ENCODE results near the gene ZIC5.

Gene ZIC5

GRCh38 chr13:99990126-99990977 is 18.8 kb upstream of the ZIC5 start:
- no peaks in the 10 kb centered on the region for H4K20me1 ChIP-seq (ENCODE audit: insufficient read depth, low read length, poor library complexity, severe bottlenecking)
- H3K79me2 ChIP-seq (ENCODE audit: insufficient read depth, low read length): no peaks in the 10 kb centered on the region
- H3K9me2 ChIP-seq (replicated peaks; ENCODE audit: low read depth, low read length): no peaks in the 10 kb centered on the region
- no peaks in the 10 kb centered on the region for H3K9me3 ChIP-seq (ENCODE audit: insufficient read depth, low read depth, low read length)
- no peak overlapping the region for H3K4me3 ChIP-seq (ENCODE audit: low read length, poor library complexity, severe bottlenecking)
- H3K27me3 ChIP-seq (ENCODE audit: insufficient read depth, low read length, poor library complexity, severe bottlenecking): no peaks in the 10 kb centered on the region
- no peak for TF ChIP-seq EZH2phosphoT487 (IDR thresholded peaks at IDR 0.05; ENCODE audit: borderline replicate concordance)
- no peak for TF ChIP-seq CTCF (conservative IDR thresholded peaks at IDR 0.05; ENCODE audit: low read length)
- H3F3A ChIP-seq (ENCODE audit: low read depth): no peaks in the 10 kb centered on the region
- H3K4me1 ChIP-seq (ENCODE audit: insufficient read depth, low read length, poor library complexity, severe bottlenecking): peaks cover 10% of the 10 kb centered on the region
- no peak overlapping the region for H3K9ac ChIP-seq (ENCODE audit: low read depth, low read length, poor library complexity, severe bottlenecking)
- no peaks in the 10 kb centered on the region for H3K36me3 ChIP-seq (ENCODE audit: insufficient read depth, low read length)
- H2AFZ ChIP-seq (ENCODE audit: low read length): no peak overlapping the region
- H3K4me2 ChIP-seq (ENCODE audit: low read depth, low read length, poor library complexity, severe bottlenecking): no peak overlapping the region

- no peak overlapping the region for H3K9ac ChIP-seq (ENCODE audit: low read depth, low read length, poor library complexity, severe bottlenecking)
- H3F3A ChIP-seq (ENCODE audit: low read depth): no peaks in the 10 kb centered on the region
- no peak overlapping the region for H2AFZ ChIP-seq (ENCODE audit: low read length)
- H3K4me3 ChIP-seq (ENCODE audit: low read length, poor library complexity, severe bottlenecking): no peak overlapping the region
- no peak for TF ChIP-seq CTCF (conservative IDR thresholded peaks at IDR 0.05; ENCODE audit: low read length)
- no peak for TF ChIP-seq EZH2phosphoT487 (IDR thresholded peaks at IDR 0.05; ENCODE audit: borderline replicate concordance)
- H3K4me2 ChIP-seq (ENCODE audit: low read depth, low read length, poor library complexity, severe bottlenecking): no peak overlapping the region
- no peaks in the 10 kb centered on the region for H3K9me3 ChIP-seq (ENCODE audit: insufficient read depth, low read depth, low read length)
- H4K20me1 ChIP-seq (ENCODE audit: insufficient read depth, low read length, poor library complexity, severe bottlenecking): no peaks in the 10 kb centered on the region
- H3K27me3 ChIP-seq (ENCODE audit: insufficient read depth, low read length, poor library complexity, severe bottlenecking): no peaks in the 10 kb centered on the region
- H3K79me2 ChIP-seq (ENCODE audit: insufficient read depth, low read length): no peaks in the 10 kb centered on the region
- no peaks in the 10 kb centered on the region for H3K36me3 ChIP-seq (ENCODE audit: insufficient read depth, low read length)
- no peaks in the 10 kb centered on the region for H3K9me2 ChIP-seq (replicated peaks; ENCODE audit: low read depth, low read length)
- peaks cover 10% of the 10 kb centered on the region for H3K4me1 ChIP-seq (ENCODE audit: insufficient read depth, low read length, poor library complexity, severe bottlenecking)
Measured at GRCh38 chr13:99989276-99990125, 17.9 kb upstream of the ZIC5 start.

GRCh38 chr13:99988529-99989275 is 17.1 kb upstream of the ZIC5 start:
- Histone ChIP-seq H2AFZ (ENCODE audit: low read length) (no peak overlapping the region), H3K9me2 (replicated peaks; ENCODE audit: low read depth, low read length) (no peaks in the 10 kb centered on the region), H3F3A (ENCODE audit: low read depth) (no peaks in the 10 kb centered on the region), H4K20me1 (ENCODE audit: insufficient read depth, low read length, poor library complexity, severe bottlenecking) (no peaks in the 10 kb centered on the region), H3K36me3 (ENCODE audit: insufficient read depth, low read length) (no peaks in the 10 kb centered on the region), H3K4me3 (ENCODE audit: low read length, poor library complexity, severe bottlenecking) (no peak overlapping the region), H3K4me1 (ENCODE audit: insufficient read depth, low read length, poor library complexity, severe bottlenecking) (peaks cover 10% of the 10 kb centered on the region), H3K27me3 (ENCODE audit: insufficient read depth, low read length, poor library complexity, severe bottlenecking) (no peaks in the 10 kb centered on the region), H3K79me2 (ENCODE audit: insufficient read depth, low read length) (no peaks in the 10 kb centered on the region), H3K4me2 (ENCODE audit: low read depth, low read length, poor library complexity, severe bottlenecking) (no peak overlapping the region), H3K9ac (ENCODE audit: low read depth, low read length, poor library complexity, severe bottlenecking) (no peak overlapping the region), H3K9me3 (ENCODE audit: insufficient read depth, low read depth, low read length) (no peaks in the 10 kb centered on the region)
- TF ChIP-seq EZH2phosphoT487 (IDR thresholded peaks at IDR 0.05; ENCODE audit: borderline replicate concordance) (no peak), CTCF (conservative IDR thresholded peaks at IDR 0.05; ENCODE audit: low read length) (no peak)

Data from Loucy (cell line).